Left ventricle myocardium inferior (tissue), 1 donor: ENCODE measurements around the gene FBXL14. TPM values are rescaled to one million over a fixed set of nuclear protein-coding genes. Genes with fewer than 3 reads are reported as not detected.

Experiments used
- DNase-seq: peaks from one replicate; pipeline ENCODE4 v3.0.0-alpha.2; 2020
- H3K27ac ChIP-seq: fragments of 200-600 bp; replicated peaks from 2 replicates; pipeline ENCODE4 v1.8.0; 2021
- H3K27me3 ChIP-seq: fragments of 200-600 bp; 2 replicates; pipeline ENCODE4 v1.8.0; 2021; ENCODE audit warnings: low read depth
- H3K36me3 ChIP-seq: fragments of 200-600 bp; 2 replicates; pipeline ENCODE4 v1.8.0; 2021
- H3K4me1 ChIP-seq: fragments of 200-600 bp; 2 replicates; pipeline ENCODE4 v1.8.0; 2021
- H3K4me3 ChIP-seq: fragments of 200-600 bp; 2 replicates; pipeline ENCODE4 v1.8.0; 2021; ENCODE audit warnings: mild to moderate bottlenecking, moderate library complexity
- H3K9me3 ChIP-seq: fragments of 200-600 bp; replicated peaks from 2 replicates; pipeline ENCODE4 v1.8.0; 2021
- intact Hi-C: fragments of 100-400 bp; cut with micrococcal nuclease; formaldehyde crosslinking; loops from one replicate; pipeline ENCODE4 v1.11.0; 2022
- total RNA-seq: library from RNA; stranded (reverse); fragmentation: NEBNext Ultra II Directional; extraction: Animal tissue kit (Norgen Biotek cat#: 25700); gene quantifications from one replicate; pipeline ENCODE4 v1.2.1, GENCODE V29; 2021
- TF ChIP-seq, protein P1 (sequence below): fragments of 200-600 bp; IDR thresholded peaks from 2 replicates; pipeline ENCODE4 v1.8.0; 2021; ENCODE audit warnings: antibody characterized with exemption, mild to moderate bottlenecking, borderline replicate concordance
- donor health status: DM: no; HTN: yes; CAD: no; lungs with severe emphysema.

Gene FBXL14
- total RNA-seq, 1 donor from 2014 or later = 6.8 TPM

DNA sequence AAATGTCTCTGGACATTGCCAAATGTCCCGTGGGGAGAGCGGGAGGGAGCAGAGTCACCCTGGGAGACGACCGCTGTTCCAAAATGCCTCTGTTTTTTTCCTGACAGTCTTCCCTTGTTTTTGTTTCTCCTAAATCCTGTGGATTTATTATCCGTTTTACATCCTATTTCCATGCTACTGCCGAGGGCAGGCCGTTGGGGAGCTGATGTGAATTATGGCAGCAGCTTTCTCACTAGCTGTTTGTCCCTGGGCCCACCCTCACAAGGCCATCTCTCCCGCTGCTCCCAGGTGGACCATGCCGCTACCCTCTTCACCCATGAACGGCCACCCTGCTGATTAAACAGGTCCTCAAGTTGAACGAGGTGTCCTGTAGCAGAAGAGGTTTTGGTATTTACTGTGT is 55.2 kb downstream of the FBXL14 start:
- H3K9me3 ChIP-seq = peaks cover 10% of the 10 kb centered on the region
- DNase-seq = no peak
- H3K27me3 ChIP-seq = peaks cover 40% of the 10 kb centered on the region
- intact Hi-C loops = no loop called here
- H3K4me1 ChIP-seq = no peaks in the 10 kb centered on the region
- TF ChIP-seq, protein P1, sequence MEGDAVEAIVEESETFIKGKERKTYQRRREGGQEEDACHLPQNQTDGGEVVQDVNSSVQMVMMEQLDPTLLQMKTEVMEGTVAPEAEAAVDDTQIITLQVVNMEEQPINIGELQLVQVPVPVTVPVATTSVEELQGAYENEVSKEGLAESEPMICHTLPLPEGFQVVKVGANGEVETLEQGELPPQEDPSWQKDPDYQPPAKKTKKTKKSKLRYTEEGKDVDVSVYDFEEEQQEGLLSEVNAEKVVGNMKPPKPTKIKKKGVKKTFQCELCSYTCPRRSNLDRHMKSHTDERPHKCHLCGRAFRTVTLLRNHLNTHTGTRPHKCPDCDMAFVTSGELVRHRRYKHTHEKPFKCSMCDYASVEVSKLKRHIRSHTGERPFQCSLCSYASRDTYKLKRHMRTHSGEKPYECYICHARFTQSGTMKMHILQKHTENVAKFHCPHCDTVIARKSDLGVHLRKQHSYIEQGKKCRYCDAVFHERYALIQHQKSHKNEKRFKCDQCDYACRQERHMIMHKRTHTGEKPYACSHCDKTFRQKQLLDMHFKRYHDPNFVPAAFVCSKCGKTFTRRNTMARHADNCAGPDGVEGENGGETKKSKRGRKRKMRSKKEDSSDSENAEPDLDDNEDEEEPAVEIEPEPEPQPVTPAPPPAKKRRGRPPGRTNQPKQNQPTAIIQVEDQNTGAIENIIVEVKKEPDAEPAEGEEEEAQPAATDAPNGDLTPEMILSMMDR = no peak
- H3K36me3 ChIP-seq = no peaks in the 10 kb centered on the region
- H3K4me3 ChIP-seq = no peak overlapping the region
- no peak overlapping the region for H3K27ac ChIP-seq

DNA sequence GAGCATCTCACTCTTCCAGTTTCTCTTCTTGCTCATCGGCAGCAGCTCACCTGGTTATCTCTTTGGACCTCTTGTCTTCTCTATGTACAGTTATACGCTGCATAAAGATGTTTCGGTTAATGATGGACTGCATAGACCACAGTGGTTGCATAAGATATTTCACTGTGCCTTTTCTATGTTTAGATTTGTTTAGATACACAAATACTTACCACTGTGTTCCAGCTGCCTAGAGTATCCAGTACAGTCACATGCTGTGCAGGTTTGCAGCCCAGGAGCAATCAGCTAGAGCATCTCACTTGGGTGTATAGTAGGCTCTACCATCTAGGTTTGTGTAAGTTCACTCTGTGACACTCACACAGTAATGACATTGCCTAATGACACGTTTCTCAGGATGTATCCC is 57.6 kb downstream of the FBXL14 start:
- H3K27me3 ChIP-seq = peaks cover 54% of the 10 kb centered on the region
- intact Hi-C loops = no loop called here
- TF ChIP-seq, protein P1 = no peak
- no peaks in the 10 kb centered on the region for H3K9me3 ChIP-seq
- H3K4me1 ChIP-seq = peaks cover 2% of the 10 kb centered on the region
- DNase-seq = no peak
- no peaks in the 10 kb centered on the region for H3K36me3 ChIP-seq
- H3K27ac ChIP-seq = no peak overlapping the region
- H3K4me3 ChIP-seq = no peak overlapping the region

DNA sequence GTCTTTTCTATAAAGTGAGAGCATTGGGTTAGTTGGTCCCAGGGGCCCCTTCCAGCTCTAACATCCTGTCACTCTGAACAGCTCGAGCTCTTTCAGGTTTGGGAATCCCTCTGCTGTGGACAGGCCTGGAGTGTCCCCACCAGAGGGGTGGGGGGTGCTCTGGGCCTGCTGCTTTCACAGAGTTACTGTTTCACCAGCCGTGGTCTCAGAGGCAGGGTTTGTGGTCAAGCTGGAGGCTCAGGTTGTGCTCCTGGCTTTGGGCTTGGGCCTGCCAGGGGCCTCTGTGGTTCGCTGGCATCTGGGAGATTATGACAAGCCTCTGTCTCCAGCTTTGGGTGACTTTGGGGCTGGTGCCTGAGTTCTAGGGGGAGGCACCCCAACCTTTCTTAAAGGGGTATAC is 59.6 kb downstream of the FBXL14 start:
- Histone ChIP-seq H3K4me3 (no peak overlapping the region), H3K4me1 (peaks cover 13% of the 10 kb centered on the region), H3K9me3 (no peaks in the 10 kb centered on the region), H3K36me3 (no peaks in the 10 kb centered on the region), H3K27me3 (peaks cover 72% of the 10 kb centered on the region), H3K27ac (no peak overlapping the region)
- TF ChIP-seq, protein P1 = no peak
- intact Hi-C loops = no loop called here
- no peak for DNase-seq

DNA sequence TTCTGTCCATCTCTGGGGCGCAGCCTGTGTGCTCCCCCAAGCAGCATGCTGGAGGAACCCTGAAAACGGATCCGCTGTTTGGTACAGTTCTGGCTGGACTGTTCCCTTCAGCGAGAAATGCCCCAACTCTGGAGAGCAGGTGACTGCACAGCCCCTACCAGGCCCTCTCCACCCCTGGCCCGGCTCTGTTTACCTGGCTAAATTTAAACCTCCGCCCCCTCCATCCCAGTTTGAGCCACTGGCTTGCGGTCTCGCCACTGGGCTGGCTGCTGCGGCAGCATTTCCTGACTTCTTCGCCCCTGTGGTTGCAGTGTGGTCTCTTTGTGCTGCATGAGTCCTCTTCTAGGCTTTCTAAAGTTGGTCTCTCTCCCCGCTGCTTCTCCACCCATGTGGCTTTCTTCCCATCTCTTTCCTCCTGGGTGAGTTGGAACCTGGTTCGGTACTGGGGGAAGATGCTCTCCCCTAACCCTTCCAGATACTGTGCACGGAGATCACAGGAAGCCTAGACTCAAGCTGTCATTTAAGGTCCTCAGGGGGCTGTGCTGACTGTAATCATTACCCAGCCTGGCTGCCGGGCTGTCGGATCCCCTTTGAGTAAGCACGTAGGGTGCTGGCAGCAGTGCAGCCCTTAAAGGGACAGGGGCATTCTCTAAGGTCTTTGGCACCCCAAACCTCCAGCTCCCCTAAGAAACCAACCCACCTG is 60.6 kb downstream of the FBXL14 start:
- no peak overlapping the region for H3K27ac ChIP-seq
- H3K9me3 ChIP-seq = no peaks in the 10 kb centered on the region
- no peak for DNase-seq
- H3K27me3 ChIP-seq = peaks cover 73% of the 10 kb centered on the region
- TF ChIP-seq, protein P1 = no peak
- H3K4me1 ChIP-seq = peaks cover 17% of the 10 kb centered on the region
- no peak overlapping the region for H3K4me3 ChIP-seq
- H3K36me3 ChIP-seq = no peaks in the 10 kb centered on the region
- intact Hi-C loops = no loop called here

DNA sequence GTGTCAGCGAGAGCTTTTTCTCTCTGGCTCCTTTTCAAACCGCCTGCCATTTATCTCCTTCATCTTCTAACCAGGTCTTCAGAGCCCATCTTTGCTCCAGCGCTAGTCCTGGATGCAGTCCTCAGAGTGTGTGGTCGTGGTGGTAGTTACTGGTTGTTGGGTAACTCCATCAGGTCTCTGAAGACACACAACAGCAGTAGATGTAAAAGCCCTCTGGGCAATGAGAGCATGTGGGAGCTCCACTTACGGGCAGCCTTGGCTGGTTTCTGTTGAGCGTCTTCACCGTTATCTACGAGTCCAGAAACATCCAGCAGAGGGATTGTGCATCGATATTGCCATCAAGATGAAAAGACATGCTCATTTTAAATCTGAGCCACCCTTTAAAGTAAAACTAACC is 61.2 kb downstream of the FBXL14 start:
- no peaks in the 10 kb centered on the region for H3K9me3 ChIP-seq
- peaks cover 17% of the 10 kb centered on the region for H3K4me1 ChIP-seq
- peaks cover 71% of the 10 kb centered on the region for H3K27me3 ChIP-seq
- H3K36me3 ChIP-seq = no peaks in the 10 kb centered on the region
- H3K4me3 ChIP-seq = no peak overlapping the region
- DNase-seq = no peak
- H3K27ac ChIP-seq = no peak overlapping the region
- TF ChIP-seq, protein P1 = no peak
- intact Hi-C loops = no loop called here
